ENCODE measurements around the gene AGTRAP.
A peak's percentile ranks its signal among the peaks of the same experiment; 100 is the strongest.

AGTRAP gene

GRCh38 chr1:11757047-11757446, 21.1 kb downstream of the AGTRAP start:
- no peak overlapping the region for H3K27ac ChIP-seq
- DNase-seq (ENCODE audit: low spot score): no peak
- no peak for TF ChIP-seq CTCF (conservative IDR thresholded peaks at IDR 0.05; ENCODE audit: low read depth)
- CTCF ChIA-PET: no interaction called here
- POLR2A ChIA-PET (ENCODE audit: low non-redundant PET): no interaction called here

GRCh38 chr1:11759791-11760190, 23.9 kb downstream of the AGTRAP start:
- TF ChIP-seq CTCF (conservative IDR thresholded peaks at IDR 0.05; ENCODE audit: low read depth): no peak
- ChIA-PET POLR2A (ENCODE audit: low non-redundant PET) (no interaction called here), CTCF (no interaction called here)
- no peak overlapping the region for H3K27ac ChIP-seq
- DNase-seq (ENCODE audit: low spot score): no peak

GRCh38 chr1:11761285-11761684, 25.3 kb downstream of the AGTRAP start:
- TF ChIP-seq CTCF (conservative IDR thresholded peaks at IDR 0.05; ENCODE audit: low read depth): no peak
- POLR2A ChIA-PET (ENCODE audit: low non-redundant PET): no interaction called here
- no peak for DNase-seq (ENCODE audit: low spot score)
- no peak overlapping the region for H3K27ac ChIP-seq
- CTCF ChIA-PET: no interaction called here

GRCh38 chr1:11761988-11762406, 26.1 kb downstream of the AGTRAP start, which contains the start of gene C1orf167:
TSS of gene C1orf167 (plus strand) at chr1:11762193. CDS start at chr1:11764401, 2,208 bp downstream.
- ChIA-PET POLR2A (ENCODE audit: low non-redundant PET) (no interaction called here), CTCF (no interaction called here)
- peak; percentile 29 for DNase-seq (ENCODE audit: low spot score)

GRCh38 chr1:11764115-11764514, 28.2 kb downstream of the AGTRAP start:
- H3K27ac ChIP-seq: no peak overlapping the region
- CTCF ChIA-PET: interaction anchor here (0.7 kb wide), 1 partner anchor 118 kb away, joined by 3 read pairs; no protein-coding TSS in a partner anchor
- POLR2A ChIA-PET (ENCODE audit: low non-redundant PET): no interaction called here
- TF ChIP-seq CTCF (conservative IDR thresholded peaks at IDR 0.05; ENCODE audit: low read depth): no peak
- no peak for DNase-seq (ENCODE audit: low spot score)

More at GRCh38 chr1:11761988-11762406, 26.1 kb downstream of the AGTRAP start, which contains the start of gene C1orf167:
- no peak within 1 kb of the TSS for H3K27ac ChIP-seq
- TF ChIP-seq CTCF (conservative IDR thresholded peaks at IDR 0.05; ENCODE audit: low read depth): no peak

- ChIA-PET POLR2A (ENCODE audit: low non-redundant PET) (no interaction called here), CTCF (interaction anchor here (0.7 kb wide), 1 partner anchor 117 kb away, joined by 3 read pairs; no protein-coding TSS in a partner anchor)
- no peak for TF ChIP-seq CTCF (conservative IDR thresholded peaks at IDR 0.05; ENCODE audit: low read depth)
- DNase-seq (ENCODE audit: low spot score): no peak
- H3K27ac ChIP-seq: no peak overlapping the region
Observed at GRCh38 chr1:11764519-11764918, 28.6 kb downstream of the AGTRAP start.

All from RWPE1 (cell line).